ENCODE data around the gene PRMT7.

Gene PRMT7

GRCh38 chr16:68389750-68390371 is 79.0 kb downstream of the PRMT7 start:
- no peak overlapping the region for H3K4me3 ChIP-seq (ENCODE audit: low read length)
- DNase-seq (ENCODE audit: low read depth), result no peak
- TF ChIP-seq CTCF (IDR thresholded peaks at IDR 0.05; ENCODE audit: insufficient read depth, low read depth, low read length, missing control alignments), result no peak

GRCh38 chr16:68393333-68393732 is 82.5 kb downstream of the PRMT7 start:
- no peak for TF ChIP-seq CTCF (IDR thresholded peaks at IDR 0.05; ENCODE audit: insufficient read depth, low read depth, low read length, missing control alignments)
- no peak overlapping the region for H3K4me3 ChIP-seq (ENCODE audit: low read length)
- no peak for DNase-seq (ENCODE audit: low read depth)

GRCh38 chr16:68395167-68395786 is 84.5 kb downstream of the PRMT7 start:
- no peak overlapping the region for H3K4me3 ChIP-seq (ENCODE audit: low read length)
- no peak for DNase-seq (ENCODE audit: low read depth)
- no peak for TF ChIP-seq CTCF (IDR thresholded peaks at IDR 0.05; ENCODE audit: insufficient read depth, low read depth, low read length, missing control alignments)

GRCh38 chr16:68395815-68396214 is 85.0 kb downstream of the PRMT7 start:
- DNase-seq (ENCODE audit: low read depth), result no peak
- no peak for TF ChIP-seq CTCF (IDR thresholded peaks at IDR 0.05; ENCODE audit: insufficient read depth, low read depth, low read length, missing control alignments)

DNA sequence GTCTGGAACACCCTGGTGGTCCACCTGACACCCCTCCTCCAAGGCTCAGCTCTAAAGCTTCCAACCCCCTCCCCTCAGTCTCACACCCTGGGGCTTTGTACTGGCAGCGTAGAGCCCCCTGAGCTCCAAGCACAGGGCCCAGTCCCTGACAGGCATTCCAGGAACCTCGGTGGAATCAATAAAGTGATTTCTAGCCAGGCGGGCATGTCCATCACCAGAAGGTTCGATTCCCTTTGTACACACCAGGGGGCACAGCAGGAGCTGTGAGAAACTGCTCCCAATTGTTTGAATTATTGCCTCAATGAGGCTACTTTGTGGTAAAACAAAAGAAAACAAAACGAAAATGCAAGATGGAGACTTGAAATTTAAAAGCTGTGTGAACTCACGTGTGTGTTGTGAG is 85.7 kb downstream of the PRMT7 start:
- TF ChIP-seq CTCF (IDR thresholded peaks at IDR 0.05; ENCODE audit: insufficient read depth, low read depth, low read length, missing control alignments), result peak; percentile 80
- DNase-seq (ENCODE audit: low read depth), result peak; percentile 59
- H3K4me3 ChIP-seq (ENCODE audit: low read length), result no peak overlapping the region

More at GRCh38 chr16:68395815-68396214, 85.0 kb downstream of the PRMT7 start:
- H3K4me3 ChIP-seq (ENCODE audit: low read length), result no peak overlapping the region

DNA sequence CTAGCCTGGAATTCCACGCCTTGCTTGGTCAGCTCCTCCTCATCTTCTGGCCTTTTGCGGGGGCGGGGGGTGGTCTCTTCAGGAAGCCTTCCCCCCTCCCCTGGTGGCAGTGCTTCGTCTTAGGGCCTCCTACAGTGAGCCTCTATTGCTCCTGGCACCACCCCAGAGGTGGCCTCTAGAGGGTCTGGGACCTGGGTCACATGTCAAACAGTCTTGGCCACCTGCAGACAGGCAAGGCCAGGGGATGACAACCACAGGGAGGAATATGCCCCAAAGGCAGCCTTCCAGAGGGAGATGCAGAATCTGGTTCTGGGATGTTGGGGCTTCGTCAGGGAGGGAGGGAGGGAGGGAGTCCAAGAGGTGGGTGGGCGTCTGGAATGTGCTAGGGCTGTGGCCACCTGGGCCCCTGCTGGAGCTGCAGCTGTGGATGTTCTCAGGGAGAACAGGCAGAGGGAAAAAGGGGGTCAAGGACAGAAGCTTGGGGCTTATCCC is 86.9 kb downstream of the PRMT7 start:
- no peak for DNase-seq (ENCODE audit: low read depth)
- H3K4me3 ChIP-seq (ENCODE audit: low read length), result no peak overlapping the region
- no peak for TF ChIP-seq CTCF (IDR thresholded peaks at IDR 0.05; ENCODE audit: insufficient read depth, low read depth, low read length, missing control alignments)

DNA sequence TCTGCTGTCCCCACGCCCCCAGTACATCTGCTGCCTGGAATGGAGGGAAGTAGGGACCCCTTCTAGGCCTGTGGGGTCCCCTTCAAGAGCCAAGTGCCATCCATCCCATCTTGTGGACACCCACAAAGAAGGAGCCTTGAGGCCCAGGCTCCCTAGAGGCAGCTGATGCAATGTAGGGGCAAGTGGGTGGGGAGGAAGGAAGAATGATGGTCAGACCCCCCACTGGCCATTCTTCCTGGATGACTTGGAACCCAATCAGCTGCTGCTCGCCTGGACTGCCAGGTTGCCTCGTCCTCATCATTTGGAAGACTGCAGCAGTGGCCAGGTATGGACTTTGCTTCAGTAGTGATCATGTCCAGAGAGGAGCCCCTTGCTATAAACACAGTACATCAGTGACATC is 88.6 kb downstream of the PRMT7 start:
- no peak for DNase-seq (ENCODE audit: low read depth)
- H3K4me3 ChIP-seq (ENCODE audit: low read length), result no peak overlapping the region
- TF ChIP-seq CTCF (IDR thresholded peaks at IDR 0.05; ENCODE audit: insufficient read depth, low read depth, low read length, missing control alignments), result no peak

Data from epithelial cell of esophagus (primary cell).